ENCODE data around the gene FZD8. TPM values are rescaled to one million over a fixed set of nuclear protein-coding genes. Genes with fewer than 3 reads are reported as not detected.

Gene FZD8
- total RNA-seq, 1 experiment from 2014 or later, result 50.5 TPM

- ChIA-PET CTCF (no interaction called here), POLR2A (ENCODE audit: low non-redundant PET) (no interaction called here)
Measured at GRCh38 chr10:35592441-35592840, 49.7 kb downstream of the FZD8 start.

GRCh38 chr10:35588836-35589235, 53.3 kb downstream of the FZD8 start:
- TF ChIP-seq EZH2 (IDR thresholded peaks at IDR 0.05; ENCODE audit: borderline replicate concordance, low read depth, low read length, poor library complexity, severe bottlenecking), result no peak
- no peak for TF ChIP-seq CTCF (conservative IDR thresholded peaks at IDR 0.05; ENCODE audit: low read depth, low read length)
- no TSS peak for BruUV-seq (replicated peaks)
- ChIA-PET POLR2A (ENCODE audit: low non-redundant PET) (no interaction called here), CTCF (no interaction called here)
- H3K27ac ChIP-seq (ENCODE audit: low read depth, low read length, poor library complexity, severe bottlenecking), result no peak overlapping the region
- no peaks in the 10 kb centered on the region for H3K4me1 ChIP-seq (ENCODE audit: insufficient read depth, low read length, poor library complexity, severe bottlenecking)
- intact Hi-C loops (cut with micrococcal nuclease; ENCODE audit: unreplicated experiment), result no loop called here
- no peak for DNase-seq (ENCODE audit: low spot score)
- no peaks in the 10 kb centered on the region for H3K36me3 ChIP-seq (ENCODE audit: insufficient read depth, low read length, poor library complexity, severe bottlenecking)
- H3K9me3 ChIP-seq (ENCODE audit: low read depth, low read length, poor library complexity, severe bottlenecking), result no peaks in the 10 kb centered on the region
- no peak overlapping the region for H3K4me3 ChIP-seq (ENCODE audit: low read depth, low read length, poor library complexity, severe bottlenecking)
- H3K27me3 ChIP-seq (replicated peaks; ENCODE audit: insufficient read depth, low read depth, low read length, poor library complexity), result no peaks in the 10 kb centered on the region

More at GRCh38 chr10:35592441-35592840, 49.7 kb downstream of the FZD8 start:
- TF ChIP-seq CTCF (conservative IDR thresholded peaks at IDR 0.05; ENCODE audit: low read depth, low read length) (no peak), EZH2 (IDR thresholded peaks at IDR 0.05; ENCODE audit: borderline replicate concordance, low read depth, low read length, poor library complexity, severe bottlenecking) (no peak)
- Histone ChIP-seq H3K4me3 (ENCODE audit: low read depth, low read length, poor library complexity, severe bottlenecking) (no peak overlapping the region), H3K27ac (ENCODE audit: low read depth, low read length, poor library complexity, severe bottlenecking) (no peak overlapping the region), H3K9me3 (ENCODE audit: low read depth, low read length, poor library complexity, severe bottlenecking) (no peaks in the 10 kb centered on the region), H3K27me3 (replicated peaks; ENCODE audit: insufficient read depth, low read depth, low read length, poor library complexity) (no peaks in the 10 kb centered on the region), H3K4me1 (ENCODE audit: insufficient read depth, low read length, poor library complexity, severe bottlenecking) (peaks cover 9% of the 10 kb centered on the region), H3K36me3 (ENCODE audit: insufficient read depth, low read length, poor library complexity, severe bottlenecking) (no peaks in the 10 kb centered on the region)
- intact Hi-C loops (cut with micrococcal nuclease; ENCODE audit: unreplicated experiment), result loop anchor here (10.0 kb wide), 1 partner anchor 328 kb away; no protein-coding TSS in a partner anchor
- no TSS peak for BruUV-seq (replicated peaks)
- peak; percentile 28 for DNase-seq (ENCODE audit: low spot score)

Other genes starting within 250 kb of the FZD8 start
- not detected in 2 replicates for gene GJD4, start 37.0 kb downstream of the FZD8 start, total RNA-seq (2021)

All from A673 (cell line).